ENCODE results near the gene GFPT1. TPM values are rescaled to one million over a fixed set of nuclear protein-coding genes. Genes with fewer than 3 reads are reported as not detected.
"Not testable (repeated sequence)": the region's sequence is repeated elsewhere in the genome, so short reads cannot be mapped to it uniquely, and the experiment has no call there.

GFPT1 gene
- total RNA-seq, 3 donors from 2014 or later (not counting 1 experiment from before 2014, with no cell fraction given), result 13.9 to 16.4 (median 15.0) TPM

DNA sequence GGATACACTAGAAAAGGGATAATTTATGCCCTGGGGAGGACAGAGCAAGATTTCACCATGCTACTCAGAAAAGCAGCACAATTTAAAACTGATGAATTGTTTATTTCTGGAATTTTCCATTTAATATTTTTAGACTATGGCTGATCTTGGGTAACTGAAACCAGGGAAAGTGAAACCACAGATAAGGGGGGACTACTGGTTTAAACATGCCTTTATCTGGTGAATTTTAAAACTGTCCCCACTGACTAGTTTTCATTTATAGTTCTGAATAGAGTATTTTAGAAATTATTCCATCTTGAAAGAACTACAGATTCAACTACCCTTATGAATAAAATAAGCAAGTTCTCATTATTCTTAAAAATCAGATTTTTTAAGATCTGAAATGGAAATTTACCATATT, 35.2 kb upstream of the GFPT1 start:
- TF ChIP-seq, protein P1, sequence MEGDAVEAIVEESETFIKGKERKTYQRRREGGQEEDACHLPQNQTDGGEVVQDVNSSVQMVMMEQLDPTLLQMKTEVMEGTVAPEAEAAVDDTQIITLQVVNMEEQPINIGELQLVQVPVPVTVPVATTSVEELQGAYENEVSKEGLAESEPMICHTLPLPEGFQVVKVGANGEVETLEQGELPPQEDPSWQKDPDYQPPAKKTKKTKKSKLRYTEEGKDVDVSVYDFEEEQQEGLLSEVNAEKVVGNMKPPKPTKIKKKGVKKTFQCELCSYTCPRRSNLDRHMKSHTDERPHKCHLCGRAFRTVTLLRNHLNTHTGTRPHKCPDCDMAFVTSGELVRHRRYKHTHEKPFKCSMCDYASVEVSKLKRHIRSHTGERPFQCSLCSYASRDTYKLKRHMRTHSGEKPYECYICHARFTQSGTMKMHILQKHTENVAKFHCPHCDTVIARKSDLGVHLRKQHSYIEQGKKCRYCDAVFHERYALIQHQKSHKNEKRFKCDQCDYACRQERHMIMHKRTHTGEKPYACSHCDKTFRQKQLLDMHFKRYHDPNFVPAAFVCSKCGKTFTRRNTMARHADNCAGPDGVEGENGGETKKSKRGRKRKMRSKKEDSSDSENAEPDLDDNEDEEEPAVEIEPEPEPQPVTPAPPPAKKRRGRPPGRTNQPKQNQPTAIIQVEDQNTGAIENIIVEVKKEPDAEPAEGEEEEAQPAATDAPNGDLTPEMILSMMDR (IDR thresholded peaks at IDR 0.05), result no peak
- no peaks in the 10 kb centered on the region for H3K27me3 Mint-ChIP-seq (ENCODE audit: low read depth in 2 of 2)
- Histone ChIP-seq H3K27ac (ENCODE audit: low read length) (no peak overlapping the region), H3K4me3 (ENCODE audit: low read length) (no peak overlapping the region), H3K4me1 (ENCODE audit: control insufficient read depth, insufficient read depth, low read length) (no peaks in the 10 kb centered on the region), H3K9me3 (ENCODE audit: control insufficient read depth, insufficient read depth, low read length) (no peaks in the 10 kb centered on the region), H3K36me3 (ENCODE audit: control insufficient read depth, insufficient read depth, low read length) (peaks cover 19% of the 10 kb centered on the region), H3K27me3 (ENCODE audit: control insufficient read depth, insufficient read depth, low read length) (no peaks in the 10 kb centered on the region)
- ATAC-seq, result no peak
- intact Hi-C loops (cut with micrococcal nuclease), result no loop called here
- H3K9me3 Mint-ChIP-seq, result no peaks in the 10 kb centered on the region
- DNase-seq, result no peak
- H3K27ac Mint-ChIP-seq, result no peak overlapping the region
- no peak overlapping the region for H3K4me3 Mint-ChIP-seq
- no peaks in the 10 kb centered on the region for H3K36me3 Mint-ChIP-seq
- no peaks in the 10 kb centered on the region for H3K4me1 Mint-ChIP-seq

DNA sequence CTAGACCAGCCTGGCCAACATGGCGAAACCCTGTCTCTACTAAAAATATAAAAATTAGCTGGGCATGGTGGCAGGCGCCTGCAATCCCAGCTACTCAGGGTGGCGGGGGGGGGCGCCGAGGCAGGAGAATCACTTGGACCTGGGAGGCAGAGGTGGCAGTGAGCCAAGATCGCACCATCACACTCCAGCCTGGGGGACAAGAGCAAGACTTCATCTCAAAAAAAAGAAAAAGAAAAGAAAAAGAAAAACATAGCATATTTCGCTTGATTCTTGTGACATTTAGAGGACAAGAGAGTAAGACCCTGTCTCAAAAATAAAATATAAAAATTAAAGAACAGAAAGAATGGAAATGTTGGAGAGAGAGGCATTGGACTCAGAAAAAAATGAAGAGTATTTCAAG, 32.1 kb upstream of the GFPT1 start:
- H3K27me3 ChIP-seq (ENCODE audit: control insufficient read depth, insufficient read depth, low read length); H3K27me3 Mint-ChIP-seq (ENCODE audit: low read depth in 2 of 2); H3K4me3 ChIP-seq (ENCODE audit: low read length); H3K27ac Mint-ChIP-seq; H3K4me1 ChIP-seq (ENCODE audit: control insufficient read depth, insufficient read depth, low read length); intact Hi-C loops (cut with micrococcal nuclease); H3K9me3 Mint-ChIP-seq; H3K4me1 Mint-ChIP-seq; H3K36me3 Mint-ChIP-seq; ATAC-seq; H3K27ac ChIP-seq (ENCODE audit: low read length); H3K4me3 Mint-ChIP-seq; H3K9me3 ChIP-seq (ENCODE audit: control insufficient read depth, insufficient read depth, low read length); DNase-seq: not testable (repeated sequence)
- WGBS (ENCODE audit: insufficient coverage), result 99% methylated on average over 6 of the region's 7 CpGs
- peaks cover 22% of the 10 kb centered on the region for H3K36me3 ChIP-seq (ENCODE audit: control insufficient read depth, insufficient read depth, low read length)

DNA sequence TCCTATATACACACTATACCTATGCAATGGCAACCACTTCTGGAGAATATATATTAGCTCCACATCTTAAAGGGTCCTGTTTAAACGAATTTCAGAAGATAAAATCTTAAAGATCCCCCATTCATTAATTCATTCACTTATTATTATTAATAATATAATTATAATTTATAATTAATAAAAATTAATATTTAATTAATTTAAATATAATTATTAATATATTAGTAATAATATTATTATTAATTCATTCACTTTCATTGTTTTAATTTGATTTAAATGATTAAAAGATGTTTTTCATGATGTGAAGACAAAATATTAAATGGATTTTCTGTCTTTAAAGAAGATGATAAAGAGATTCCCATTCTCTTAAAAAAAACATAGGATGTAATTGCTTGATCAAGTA, 29.1 kb upstream of the GFPT1 start:
- H3K27ac Mint-ChIP-seq, result no peak overlapping the region
- intact Hi-C loops (cut with micrococcal nuclease), result no loop called here
- no peaks in the 10 kb centered on the region for H3K9me3 ChIP-seq (ENCODE audit: control insufficient read depth, insufficient read depth, low read length)
- H3K4me3 ChIP-seq (ENCODE audit: low read length), result no peak overlapping the region
- no peaks in the 10 kb centered on the region for H3K9me3 Mint-ChIP-seq
- no peaks in the 10 kb centered on the region for H3K4me1 Mint-ChIP-seq
- no peak overlapping the region for H3K27ac ChIP-seq (ENCODE audit: low read length)
- no peaks in the 10 kb centered on the region for H3K36me3 Mint-ChIP-seq
- no peaks in the 10 kb centered on the region for H3K4me1 ChIP-seq (ENCODE audit: control insufficient read depth, insufficient read depth, low read length)
- H3K27me3 ChIP-seq (ENCODE audit: control insufficient read depth, insufficient read depth, low read length), result no peaks in the 10 kb centered on the region
- peaks cover 21% of the 10 kb centered on the region for H3K36me3 ChIP-seq (ENCODE audit: control insufficient read depth, insufficient read depth, low read length)
- no peaks in the 10 kb centered on the region for H3K27me3 Mint-ChIP-seq (ENCODE audit: low read depth in 2 of 2)
- DNase-seq (no peak), ATAC-seq (no peak)
- TF ChIP-seq, protein P1 (IDR thresholded peaks at IDR 0.05), result no peak
- WGBS (ENCODE audit: insufficient coverage), result no CpG with 5 or more reads among the region's 1 CpG
- H3K4me3 Mint-ChIP-seq, result no peak overlapping the region

DNA sequence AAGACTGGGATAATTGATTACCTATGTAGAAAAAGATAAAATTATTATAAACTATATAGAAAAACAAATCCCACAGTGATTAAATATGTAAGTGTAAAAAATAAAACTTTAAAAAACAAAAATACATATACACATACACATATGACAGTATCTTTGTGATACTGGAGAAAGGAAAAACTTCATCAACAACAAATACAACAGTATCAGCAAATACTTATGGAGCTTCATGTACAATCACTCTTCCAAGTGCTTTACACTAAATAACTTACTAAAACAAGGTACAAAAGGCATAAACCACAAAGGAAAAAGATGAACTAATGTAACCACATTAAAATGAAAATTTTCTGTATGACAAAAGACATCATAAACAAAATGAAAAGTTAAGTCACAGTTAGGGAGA, 24.1 kb upstream of the GFPT1 start:
- H3K27me3 ChIP-seq (ENCODE audit: control insufficient read depth, insufficient read depth, low read length), result no peaks in the 10 kb centered on the region
- no peaks in the 10 kb centered on the region for H3K27me3 Mint-ChIP-seq (ENCODE audit: low read depth in 2 of 2)
- DNase-seq, result no peak

More for the DNA sequence above, 24.1 kb upstream of the GFPT1 start:
- Histone ChIP-seq H3K4me3 (ENCODE audit: low read length) (no peak overlapping the region), H3K27ac (ENCODE audit: low read length) (no peak overlapping the region), H3K4me1 (ENCODE audit: control insufficient read depth, insufficient read depth, low read length) (no peaks in the 10 kb centered on the region), H3K9me3 (ENCODE audit: control insufficient read depth, insufficient read depth, low read length) (no peaks in the 10 kb centered on the region), H3K36me3 (ENCODE audit: control insufficient read depth, insufficient read depth, low read length) (peaks cover 7% of the 10 kb centered on the region)
- H3K4me3 Mint-ChIP-seq, result no peak overlapping the region
- TF ChIP-seq, protein P1 (IDR thresholded peaks at IDR 0.05), result no peak
- ATAC-seq, result no peak
- H3K4me1 Mint-ChIP-seq, result peaks cover 5 to 14% of the 10 kb centered on the region in 2 donors
- no peaks in the 10 kb centered on the region for H3K9me3 Mint-ChIP-seq
- intact Hi-C loops (cut with micrococcal nuclease), result no loop called here
- no peak overlapping the region for H3K27ac Mint-ChIP-seq
- no peaks in the 10 kb centered on the region for H3K36me3 Mint-ChIP-seq
